ENCODE measurements around the gene AOPEP. TPM values are rescaled to one million over a fixed set of nuclear protein-coding genes. Genes with fewer than 3 reads are reported as not detected.
"Not testable (repeated sequence)": the region's sequence is repeated elsewhere in the genome, so short reads cannot be mapped to it uniquely, and the experiment has no call there.

AOPEP gene
- total RNA-seq, 2 experiments from 2014 or later, result 13.5 to 17.0 TPM

- ChIA-PET CTCF (interaction anchor here (1.1 kb wide), 1 partner anchor 20 kb away, joined by 3 read pairs; no protein-coding TSS in a partner anchor), POLR2A (no interaction called here)
- no peak overlapping the region for H3K4me3 Mint-ChIP-seq
- H3K9me3 Mint-ChIP-seq, result no peaks in the 10 kb centered on the region
- peaks cover 3% of the 10 kb centered on the region for H3K36me3 Mint-ChIP-seq (ENCODE audit: low read depth)
- no peak for DNase-seq
- H3K27me3 Mint-ChIP-seq, result no peaks in the 10 kb centered on the region
- no peak overlapping the region for H3K27ac Mint-ChIP-seq
- peaks cover 4% of the 10 kb centered on the region for H3K4me1 Mint-ChIP-seq
These were observed 206.4 kb downstream of the AOPEP start for GRCh38 chr9:94932652-94933510.

GRCh38 chr9:94933511-94933828 lies 207.0 kb downstream of the AOPEP start:
- H3K27me3 Mint-ChIP-seq, result no peaks in the 10 kb centered on the region

GRCh38 chr9:94934816-94935328 lies 208.4 kb downstream of the AOPEP start:
- POLR2A ChIA-PET, result no interaction called here
- DNase-seq, result no peak
- CTCF ChIA-PET, result interaction anchor here (0.6 kb wide), 1 partner anchor 34 kb away, joined by 3 read pairs; no protein-coding TSS in a partner anchor
- Mint-ChIP-seq H3K27ac (no peak overlapping the region), H3K4me1 (peaks cover 4% of the 10 kb centered on the region), H3K27me3 (no peaks in the 10 kb centered on the region), H3K36me3 (ENCODE audit: low read depth) (peaks cover 3% of the 10 kb centered on the region), H3K9me3 (no peaks in the 10 kb centered on the region), H3K4me3 (no peak overlapping the region)

More at GRCh38 chr9:94933511-94933828, 207.0 kb downstream of the AOPEP start:
- ChIA-PET CTCF (interaction anchor here (1.1 kb wide), 1 partner anchor 20 kb away, joined by 3 read pairs; no protein-coding TSS in a partner anchor), POLR2A (no interaction called here)
- peaks cover 4% of the 10 kb centered on the region for H3K4me1 Mint-ChIP-seq
- H3K27ac Mint-ChIP-seq, result no peak overlapping the region
- H3K36me3 Mint-ChIP-seq (ENCODE audit: low read depth), result peaks cover 3% of the 10 kb centered on the region
- DNase-seq, result no peak
- no peaks in the 10 kb centered on the region for H3K9me3 Mint-ChIP-seq
- H3K4me3 Mint-ChIP-seq, result no peak overlapping the region

GRCh38 chr9:94935396-94935795 lies 208.9 kb downstream of the AOPEP start:
- CTCF ChIA-PET, result no interaction called here
- Mint-ChIP-seq H3K4me1 (peaks cover 4% of the 10 kb centered on the region), H3K9me3 (no peaks in the 10 kb centered on the region), H3K4me3 (no peak overlapping the region), H3K36me3 (ENCODE audit: low read depth) (peaks cover 3% of the 10 kb centered on the region), H3K27me3 (no peaks in the 10 kb centered on the region), H3K27ac (no peak overlapping the region)
- POLR2A ChIA-PET, result no interaction called here
- DNase-seq, result no peak

- Mint-ChIP-seq H3K9me3 (no peaks in the 10 kb centered on the region), H3K36me3 (ENCODE audit: low read depth) (peaks cover 3% of the 10 kb centered on the region), H3K4me3 (no peak overlapping the region), H3K4me1 (peaks cover 4% of the 10 kb centered on the region), H3K27me3 (no peaks in the 10 kb centered on the region), H3K27ac (no peak overlapping the region)
- POLR2A ChIA-PET, result no interaction called here
- DNase-seq, result no peak
- CTCF ChIA-PET, result no interaction called here
These were observed 209.9 kb downstream of the AOPEP start for GRCh38 chr9:94936419-94936818.

GRCh38 chr9:94937214-94937903 lies 210.9 kb downstream of the AOPEP start:
- no peak for DNase-seq
- Mint-ChIP-seq H3K36me3 (ENCODE audit: low read depth) (peaks cover 3% of the 10 kb centered on the region), H3K9me3 (no peaks in the 10 kb centered on the region), H3K27ac (no peak overlapping the region), H3K27me3 (no peaks in the 10 kb centered on the region), H3K4me1 (peaks cover 4% of the 10 kb centered on the region), H3K4me3 (no peak overlapping the region)
- ChIA-PET POLR2A (interaction anchor here (1.0 kb wide), 1 partner anchor 61 kb away, joined by 3 read pairs; no protein-coding TSS in a partner anchor), CTCF (no interaction called here)

GRCh38 chr9:94938384-94938783 lies 211.9 kb downstream of the AOPEP start:
- Mint-ChIP-seq H3K27ac (no peak overlapping the region), H3K9me3 (no peaks in the 10 kb centered on the region), H3K4me1 (peaks cover 4% of the 10 kb centered on the region), H3K36me3 (ENCODE audit: low read depth) (peaks cover 3% of the 10 kb centered on the region), H3K27me3 (no peaks in the 10 kb centered on the region), H3K4me3 (no peak overlapping the region)
- POLR2A ChIA-PET, result no interaction called here
- CTCF ChIA-PET, result no interaction called here
- no peak for DNase-seq

GRCh38 chr9:94940296-94940695 lies 213.8 kb downstream of the AOPEP start:
- H3K4me1 Mint-ChIP-seq, H3K9me3 Mint-ChIP-seq, CTCF ChIA-PET: not testable (repeated sequence)

GRCh38 chr9:94941211-94941875 lies 214.8 kb downstream of the AOPEP start:
- CTCF ChIA-PET, result interaction anchor here (0.6 kb wide), 1 partner anchor 1259 kb away, joined by 3 read pairs; no protein-coding TSS in a partner anchor

More at GRCh38 chr9:94940296-94940695, 213.8 kb downstream of the AOPEP start:
- POLR2A ChIA-PET; H3K36me3 Mint-ChIP-seq (ENCODE audit: low read depth); H3K4me3 Mint-ChIP-seq; DNase-seq; H3K27ac Mint-ChIP-seq; H3K27me3 Mint-ChIP-seq: not testable (repeated sequence)

GRCh38 chr9:94944626-94945025 lies 218.1 kb downstream of the AOPEP start:
- no peaks in the 10 kb centered on the region for H3K36me3 Mint-ChIP-seq (ENCODE audit: low read depth)
- CTCF ChIA-PET, result no interaction called here
- H3K27me3 Mint-ChIP-seq, result peaks cover under 1% of the 10 kb centered on the region
- POLR2A ChIA-PET, result no interaction called here
- no peak overlapping the region for H3K4me3 Mint-ChIP-seq
- no peak overlapping the region for H3K27ac Mint-ChIP-seq
- peaks cover 7% of the 10 kb centered on the region for H3K4me1 Mint-ChIP-seq
- no peaks in the 10 kb centered on the region for H3K9me3 Mint-ChIP-seq
- DNase-seq, result no peak

More at GRCh38 chr9:94941211-94941875, 214.8 kb downstream of the AOPEP start:
- no peak overlapping the region for H3K4me3 Mint-ChIP-seq
- POLR2A ChIA-PET, result no interaction called here
- no peaks in the 10 kb centered on the region for H3K9me3 Mint-ChIP-seq
- no peak for DNase-seq
- no peaks in the 10 kb centered on the region for H3K27me3 Mint-ChIP-seq
- H3K4me1 Mint-ChIP-seq, result peaks cover 4% of the 10 kb centered on the region
- H3K27ac Mint-ChIP-seq, result no peak overlapping the region
- peaks cover 3% of the 10 kb centered on the region for H3K36me3 Mint-ChIP-seq (ENCODE audit: low read depth)

- H3K4me3 Mint-ChIP-seq, result no peak overlapping the region
- no peak for DNase-seq
- CTCF ChIA-PET, result interaction anchor here (1.2 kb wide), 1 partner anchor 182 kb away, joined by 3 read pairs; no protein-coding TSS in a partner anchor
- H3K27me3 Mint-ChIP-seq, result peaks cover 2% of the 10 kb centered on the region
- peaks cover 14% of the 10 kb centered on the region for H3K4me1 Mint-ChIP-seq
- no peak overlapping the region for H3K27ac Mint-ChIP-seq
- H3K9me3 Mint-ChIP-seq, result no peaks in the 10 kb centered on the region
- POLR2A ChIA-PET, result no interaction called here
- no peaks in the 10 kb centered on the region for H3K36me3 Mint-ChIP-seq (ENCODE audit: low read depth)
These were observed 219.0 kb downstream of the AOPEP start for GRCh38 chr9:94945197-94946144.

GRCh38 chr9:94946256-94946655 lies 219.8 kb downstream of the AOPEP start:
- no peak for DNase-seq
- H3K27me3 Mint-ChIP-seq, result peaks cover 2% of the 10 kb centered on the region
- ChIA-PET CTCF (interaction anchor here (1.2 kb wide), 1 partner anchor 182 kb away, joined by 3 read pairs; no protein-coding TSS in a partner anchor), POLR2A (no interaction called here)
- no peaks in the 10 kb centered on the region for H3K9me3 Mint-ChIP-seq
- H3K4me1 Mint-ChIP-seq, result peaks cover 22% of the 10 kb centered on the region
- H3K27ac Mint-ChIP-seq, result no peak overlapping the region
- H3K4me3 Mint-ChIP-seq, result no peak overlapping the region
- H3K36me3 Mint-ChIP-seq (ENCODE audit: low read depth), result no peaks in the 10 kb centered on the region

All from activated CD4-positive, alpha-beta memory T cell treated with anti-CD3 and anti-CD28 coated beads, Interleukin-2, amount 10 ng/mL, durations not matched to agents 7 days and 5 days (primary cell).